ENCODE measurements around the gene SHC2. TPM values are rescaled to one million over a fixed set of nuclear protein-coding genes. Genes with fewer than 3 reads are reported as not detected.

Gene SHC2
- polyA plus RNA-seq, 1 of the 3 experiments (the other 2 are of a cell fraction), result 0.64 TPM

GRCh38 chr19:442085-442484 lies 18.7 kb downstream of the SHC2 start:
- H3K36me3 ChIP-seq (replicated peaks in 1 of 2; ENCODE audit: control insufficient read depth in 1 of 2, insufficient read depth in 2 of 2, low read length in 1 of 2), result no peaks in the 10 kb centered on the region
- 62% methylated on average over 2 of the region's 2 CpGs for WGBS (ENCODE audit: low lambda C conversion rate)
- TF ChIP-seq USF1 (IDR thresholded peaks at IDR 0.05; ENCODE audit: borderline replicate concordance, low read depth), result no peak
- H3K79me2 ChIP-seq (ENCODE audit: insufficient read depth), result no peaks in the 10 kb centered on the region
- no peak for DNase-seq
- H3K4me1 ChIP-seq (ENCODE audit: control insufficient read depth in 1 of 2, insufficient read depth in 2 of 2, low read depth in 1 of 2, low read length in 1 of 2), result no peaks in the 10 kb centered on the region
- no peak overlapping the region for H3K9ac ChIP-seq
- no peak overlapping the region for H2AFZ ChIP-seq (ENCODE audit: low read depth)
- H3K9me3 ChIP-seq, result no peaks in the 10 kb centered on the region
- CTCF ChIA-PET, result no interaction called here
- no peak overlapping the region for H3K4me2 ChIP-seq
- no peaks in the 10 kb centered on the region for H3F3A ChIP-seq (replicated peaks; ENCODE audit: insufficient read depth)
- H3K9me2 ChIP-seq, result no peaks in the 10 kb centered on the region
- no peaks in the 10 kb centered on the region for H3K27me3 ChIP-seq (ENCODE audit: insufficient read depth)
- POLR2A ChIA-PET, result no interaction called here
- no peaks in the 10 kb centered on the region for H4K20me1 ChIP-seq (ENCODE audit: insufficient read depth)
- no peak overlapping the region for H3K4me3 ChIP-seq (ENCODE audit: low read depth in 2 of 2, low read length in 1 of 2)
- no peak overlapping the region for H3K27ac ChIP-seq (ENCODE audit: low read depth in 2 of 2, low read length in 1 of 2)

GRCh38 chr19:441213-441836 lies 19.5 kb downstream of the SHC2 start:
- POLR2A ChIA-PET, result no interaction called here
- H3K9me3 ChIP-seq, result no peaks in the 10 kb centered on the region
- H3K36me3 ChIP-seq (replicated peaks in 1 of 2; ENCODE audit: control insufficient read depth in 1 of 2, insufficient read depth in 2 of 2, low read length in 1 of 2), result no peaks in the 10 kb centered on the region
- H3F3A ChIP-seq (replicated peaks; ENCODE audit: insufficient read depth), result no peaks in the 10 kb centered on the region
- no peak overlapping the region for H3K9ac ChIP-seq
- H3K4me2 ChIP-seq, result no peak overlapping the region
- no peak overlapping the region for H3K27ac ChIP-seq (ENCODE audit: low read depth in 2 of 2, low read length in 1 of 2)
- H3K27me3 ChIP-seq (ENCODE audit: insufficient read depth), result no peaks in the 10 kb centered on the region
- no peaks in the 10 kb centered on the region for H4K20me1 ChIP-seq (ENCODE audit: insufficient read depth)
- TF ChIP-seq RXRA (IDR thresholded peaks at IDR 0.05; ENCODE audit: borderline replicate concordance, low read depth), result no peak
- no peak for TF ChIP-seq RFX5 (IDR thresholded peaks at IDR 0.05; ENCODE audit: low read length)
- no peak for TF ChIP-seq MXI1 (IDR thresholded peaks at IDR 0.05; ENCODE audit: low read depth, low read length)
- TF ChIP-seq RAD21 (IDR thresholded peaks at IDR 0.05; ENCODE audit: low read length), result no peak
- no peak for TF ChIP-seq FOSL2 (IDR thresholded peaks at IDR 0.05; ENCODE audit: borderline replicate concordance, low read depth)
- TF ChIP-seq RCOR1 (IDR thresholded peaks at IDR 0.05; ENCODE audit: low read length), result no peak
- no peak for TF ChIP-seq PBX3 (IDR thresholded peaks at IDR 0.05)
- TF ChIP-seq, protein P1, sequence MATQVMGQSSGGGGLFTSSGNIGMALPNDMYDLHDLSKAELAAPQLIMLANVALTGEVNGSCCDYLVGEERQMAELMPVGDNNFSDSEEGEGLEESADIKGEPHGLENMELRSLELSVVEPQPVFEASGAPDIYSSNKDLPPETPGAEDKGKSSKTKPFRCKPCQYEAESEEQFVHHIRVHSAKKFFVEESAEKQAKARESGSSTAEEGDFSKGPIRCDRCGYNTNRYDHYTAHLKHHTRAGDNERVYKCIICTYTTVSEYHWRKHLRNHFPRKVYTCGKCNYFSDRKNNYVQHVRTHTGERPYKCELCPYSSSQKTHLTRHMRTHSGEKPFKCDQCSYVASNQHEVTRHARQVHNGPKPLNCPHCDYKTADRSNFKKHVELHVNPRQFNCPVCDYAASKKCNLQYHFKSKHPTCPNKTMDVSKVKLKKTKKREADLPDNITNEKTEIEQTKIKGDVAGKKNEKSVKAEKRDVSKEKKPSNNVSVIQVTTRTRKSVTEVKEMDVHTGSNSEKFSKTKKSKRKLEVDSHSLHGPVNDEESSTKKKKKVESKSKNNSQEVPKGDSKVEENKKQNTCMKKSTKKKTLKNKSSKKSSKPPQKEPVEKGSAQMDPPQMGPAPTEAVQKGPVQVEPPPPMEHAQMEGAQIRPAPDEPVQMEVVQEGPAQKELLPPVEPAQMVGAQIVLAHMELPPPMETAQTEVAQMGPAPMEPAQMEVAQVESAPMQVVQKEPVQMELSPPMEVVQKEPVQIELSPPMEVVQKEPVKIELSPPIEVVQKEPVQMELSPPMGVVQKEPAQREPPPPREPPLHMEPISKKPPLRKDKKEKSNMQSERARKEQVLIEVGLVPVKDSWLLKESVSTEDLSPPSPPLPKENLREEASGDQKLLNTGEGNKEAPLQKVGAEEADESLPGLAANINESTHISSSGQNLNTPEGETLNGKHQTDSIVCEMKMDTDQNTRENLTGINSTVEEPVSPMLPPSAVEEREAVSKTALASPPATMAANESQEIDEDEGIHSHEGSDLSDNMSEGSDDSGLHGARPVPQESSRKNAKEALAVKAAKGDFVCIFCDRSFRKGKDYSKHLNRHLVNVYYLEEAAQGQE (IDR thresholded peaks at IDR 0.05; ENCODE audit: low read depth, low read length), result no peak
- TF ChIP-seq MEF2A (IDR thresholded peaks at IDR 0.05; ENCODE audit: borderline replicate concordance, low read depth), result no peak
- TF ChIP-seq TEAD4 (IDR thresholded peaks at IDR 0.05; ENCODE audit: borderline replicate concordance, insufficient read depth), result no peak
- TF ChIP-seq EP300 (IDR thresholded peaks at IDR 0.05; ENCODE audit: borderline replicate concordance in 1 of 2, low read depth in 1 of 2, low read length in 1 of 2), result no peak
- no peak for TF ChIP-seq TCF12 (IDR thresholded peaks at IDR 0.05)
- TF ChIP-seq EZH2phosphoT487 (IDR thresholded peaks at IDR 0.05; ENCODE audit: borderline replicate concordance, low read depth), result no peak
- no peak for TF ChIP-seq SIN3A (IDR thresholded peaks at IDR 0.05; ENCODE audit: borderline replicate concordance, low read depth, low read length)
- TF ChIP-seq USF1 (IDR thresholded peaks at IDR 0.05; ENCODE audit: borderline replicate concordance, low read depth), result no peak
- TF ChIP-seq, protein P2, sequence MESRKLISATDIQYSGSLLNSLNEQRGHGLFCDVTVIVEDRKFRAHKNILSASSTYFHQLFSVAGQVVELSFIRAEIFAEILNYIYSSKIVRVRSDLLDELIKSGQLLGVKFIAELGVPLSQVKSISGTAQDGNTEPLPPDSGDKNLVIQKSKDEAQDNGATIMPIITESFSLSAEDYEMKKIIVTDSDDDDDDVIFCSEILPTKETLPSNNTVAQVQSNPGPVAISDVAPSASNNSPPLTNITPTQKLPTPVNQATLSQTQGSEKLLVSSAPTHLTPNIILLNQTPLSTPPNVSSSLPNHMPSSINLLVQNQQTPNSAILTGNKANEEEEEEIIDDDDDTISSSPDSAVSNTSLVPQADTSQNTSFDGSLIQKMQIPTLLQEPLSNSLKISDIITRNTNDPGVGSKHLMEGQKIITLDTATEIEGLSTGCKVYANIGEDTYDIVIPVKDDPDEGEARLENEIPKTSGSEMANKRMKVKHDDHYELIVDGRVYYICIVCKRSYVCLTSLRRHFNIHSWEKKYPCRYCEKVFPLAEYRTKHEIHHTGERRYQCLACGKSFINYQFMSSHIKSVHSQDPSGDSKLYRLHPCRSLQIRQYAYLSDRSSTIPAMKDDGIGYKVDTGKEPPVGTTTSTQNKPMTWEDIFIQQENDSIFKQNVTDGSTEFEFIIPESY (IDR thresholded peaks at IDR 0.05; ENCODE audit: borderline replicate concordance, low read depth), result no peak
- H3K79me2 ChIP-seq (ENCODE audit: insufficient read depth), result no peaks in the 10 kb centered on the region
- 61% methylated on average over 23 of the region's 23 CpGs for WGBS (ENCODE audit: low lambda C conversion rate)
- no peak for DNase-seq
- H3K9me2 ChIP-seq, result no peaks in the 10 kb centered on the region
- no peak overlapping the region for H2AFZ ChIP-seq (ENCODE audit: low read depth)
- H3K4me1 ChIP-seq (ENCODE audit: control insufficient read depth in 1 of 2, insufficient read depth in 2 of 2, low read depth in 1 of 2, low read length in 1 of 2), result no peaks in the 10 kb centered on the region
- H3K4me3 ChIP-seq (ENCODE audit: low read depth in 2 of 2, low read length in 1 of 2), result no peak overlapping the region
- CTCF ChIA-PET, result no interaction called here
